ENCODE results near the gene CLBA1.
"Not testable (repeated sequence)": the region's sequence is repeated elsewhere in the genome, so short reads cannot be mapped to it uniquely, and the experiment has no call there.

Gene CLBA1

GRCh38 chr14:105027718-105028117, 42.1 kb downstream of the CLBA1 start:
- H3K4me1 ChIP-seq (ENCODE audit: control extremely low read depth in 1 of 4, control insufficient read depth in 4 of 4, insufficient read depth in 4 of 4, low read length in 3 of 4); H3K4me3 ChIP-seq (ENCODE audit: control insufficient read depth in 1 of 7, extremely low read depth in 1 of 7, insufficient read depth in 4 of 7, low read depth in 2 of 7, low read length in 6 of 7); POLR2A ChIA-PET; H3K27ac ChIP-seq (ENCODE audit: insufficient read depth in 1 of 2, low read depth in 1 of 2, low read length in 2 of 2, poor library complexity in 1 of 2, severe bottlenecking in 2 of 2); DNase-seq; H3K27me3 ChIP-seq (replicated peaks in 2 of 5; ENCODE audit: control insufficient read depth in 4 of 5, insufficient read depth in 5 of 5, low read length in 4 of 5); H3K36me3 ChIP-seq (ENCODE audit: control insufficient read depth in 4 of 4, insufficient read depth in 4 of 4, low read length in 3 of 4); H3K9me3 ChIP-seq (ENCODE audit: control extremely low read depth in 1 of 5, control insufficient read depth in 4 of 5, insufficient read depth in 2 of 5, low read depth in 1 of 5, low read length in 4 of 5): not testable (repeated sequence)
- 83% methylated on average over 2 of the region's 4 CpGs for WGBS (ENCODE audit: insufficient coverage)
- CTCF ChIA-PET: interaction anchor here (0.7 to 2.4 kb wide), 6 partner anchors 14 to 62 kb away, joined by 3 to 10 read pairs (median 3); no protein-coding TSS in a partner anchor

GRCh38 chr14:105028251-105028927, 42.8 kb downstream of the CLBA1 start:
- Histone ChIP-seq H3K36me3 (ENCODE audit: control insufficient read depth in 4 of 4, insufficient read depth in 4 of 4, low read length in 3 of 4) (no peaks in the 10 kb centered on the region), H3K27me3 (replicated peaks in 2 of 5; ENCODE audit: control insufficient read depth in 4 of 5, insufficient read depth in 5 of 5, low read length in 4 of 5) (peaks cover 0 to 2% (median 0%) of the 10 kb centered on the region in 5 experiments), H3K27ac (ENCODE audit: insufficient read depth in 1 of 2, low read depth in 1 of 2, low read length in 2 of 2, poor library complexity in 1 of 2, severe bottlenecking in 2 of 2) (no peak overlapping the region), H3K9me3 (ENCODE audit: control extremely low read depth in 1 of 5, control insufficient read depth in 4 of 5, insufficient read depth in 2 of 5, low read depth in 1 of 5, low read length in 4 of 5) (no peaks in the 10 kb centered on the region), H3K4me1 (ENCODE audit: control extremely low read depth in 1 of 4, control insufficient read depth in 4 of 4, insufficient read depth in 4 of 4, low read length in 3 of 4) (peaks cover 0 to 8% (median under 1%) of the 10 kb centered on the region in 4 experiments), H3K4me3 (ENCODE audit: control insufficient read depth in 1 of 7, extremely low read depth in 1 of 7, insufficient read depth in 4 of 7, low read depth in 2 of 7, low read length in 6 of 7) (no peak overlapping the region)
- 96% methylated on average over 9 of the region's 12 CpGs for WGBS (ENCODE audit: insufficient coverage)
- ChIA-PET CTCF (interaction anchor here (0.6 to 2.4 kb wide), 6 partner anchors 14 to 61 kb away, joined by 3 to 10 read pairs (median 3); no protein-coding TSS in a partner anchor), POLR2A (no interaction called here)
- no peak for DNase-seq

GRCh38 chr14:105029402-105029801, 43.8 kb downstream of the CLBA1 start:
- Histone ChIP-seq H3K27ac (ENCODE audit: insufficient read depth in 1 of 2, low read depth in 1 of 2, low read length in 2 of 2, poor library complexity in 1 of 2, severe bottlenecking in 2 of 2) (no peak overlapping the region), H3K36me3 (ENCODE audit: control insufficient read depth in 4 of 4, insufficient read depth in 4 of 4, low read length in 3 of 4) (no peaks in the 10 kb centered on the region), H3K4me3 (ENCODE audit: control insufficient read depth in 1 of 7, extremely low read depth in 1 of 7, insufficient read depth in 4 of 7, low read depth in 2 of 7, low read length in 6 of 7) (no peak overlapping the region), H3K9me3 (ENCODE audit: control extremely low read depth in 1 of 5, control insufficient read depth in 4 of 5, insufficient read depth in 2 of 5, low read depth in 1 of 5, low read length in 4 of 5) (no peaks in the 10 kb centered on the region), H3K27me3 (replicated peaks in 2 of 5; ENCODE audit: control insufficient read depth in 4 of 5, insufficient read depth in 5 of 5, low read length in 4 of 5) (peaks cover 0 to 5% (median 2%) of the 10 kb centered on the region in 5 experiments), H3K4me1 (ENCODE audit: control extremely low read depth in 1 of 4, control insufficient read depth in 4 of 4, insufficient read depth in 4 of 4, low read length in 3 of 4) (peaks cover 0 to 9% (median under 1%) of the 10 kb centered on the region in 4 experiments)
- CTCF ChIA-PET: interaction anchor here (0.6 to 2.4 kb wide), 2 partner anchors 16 to 90 kb away, joined by 3 to 10 read pairs; no protein-coding TSS in a partner anchor
- 96% methylated on average over 7 of the region's 7 CpGs for WGBS (ENCODE audit: insufficient coverage)
- POLR2A ChIA-PET: no interaction called here
- DNase-seq: no peak

- POLR2A ChIA-PET: no interaction called here
- Histone ChIP-seq H3K27ac (ENCODE audit: insufficient read depth in 1 of 2, low read depth in 1 of 2, low read length in 2 of 2, poor library complexity in 1 of 2, severe bottlenecking in 2 of 2) (no peak overlapping the region), H3K4me1 (ENCODE audit: control extremely low read depth in 1 of 4, control insufficient read depth in 4 of 4, insufficient read depth in 4 of 4, low read length in 3 of 4) (peaks cover 0 to 9% (median under 1%) of the 10 kb centered on the region in 4 experiments), H3K9me3 (ENCODE audit: control extremely low read depth in 1 of 5, control insufficient read depth in 4 of 5, insufficient read depth in 2 of 5, low read depth in 1 of 5, low read length in 4 of 5) (no peaks in the 10 kb centered on the region), H3K4me3 (ENCODE audit: control insufficient read depth in 1 of 7, extremely low read depth in 1 of 7, insufficient read depth in 4 of 7, low read depth in 2 of 7, low read length in 6 of 7) (no peak overlapping the region), H3K36me3 (ENCODE audit: control insufficient read depth in 4 of 4, insufficient read depth in 4 of 4, low read length in 3 of 4) (no peaks in the 10 kb centered on the region), H3K27me3 (replicated peaks in 2 of 5; ENCODE audit: control insufficient read depth in 4 of 5, insufficient read depth in 5 of 5, low read length in 4 of 5) (peaks cover 0 to 5% (median 2%) of the 10 kb centered on the region in 5 experiments)
- CTCF ChIA-PET: interaction anchor here (1.1 to 2.4 kb wide), 2 partner anchors 16 to 30 kb away, joined by 3 to 10 read pairs; no protein-coding TSS in a partner anchor
- WGBS (ENCODE audit: insufficient coverage): no CpG with 5 or more reads among the region's 2 CpGs
- DNase-seq: no peak
These were observed 44.6 kb downstream of the CLBA1 start for GRCh38 chr14:105030194-105030593.

GRCh38 chr14:105030836-105031396, 45.3 kb downstream of the CLBA1 start:
- no peaks in the 10 kb centered on the region for H3K36me3 ChIP-seq (ENCODE audit: control insufficient read depth in 4 of 4, insufficient read depth in 4 of 4, low read length in 3 of 4)
- H3K9me3 ChIP-seq (ENCODE audit: control extremely low read depth in 1 of 5, control insufficient read depth in 4 of 5, insufficient read depth in 2 of 5, low read depth in 1 of 5, low read length in 4 of 5): no peaks in the 10 kb centered on the region
- H3K4me3 ChIP-seq (ENCODE audit: control insufficient read depth in 1 of 7, extremely low read depth in 1 of 7, insufficient read depth in 4 of 7, low read depth in 2 of 7, low read length in 6 of 7): no peak overlapping the region
- H3K27me3 ChIP-seq (replicated peaks in 2 of 5; ENCODE audit: control insufficient read depth in 4 of 5, insufficient read depth in 5 of 5, low read length in 4 of 5): peaks cover 0 to 5% (median 2%) of the 10 kb centered on the region in 5 experiments
- no peak for DNase-seq
- CTCF ChIA-PET: interaction anchor here (0.6 to 1.5 kb wide), 3 partner anchors 13 to 56 kb away, joined by 3 to 4 read pairs (median 3); no protein-coding TSS in a partner anchor
- H3K27ac ChIP-seq (ENCODE audit: insufficient read depth in 1 of 2, low read depth in 1 of 2, low read length in 2 of 2, poor library complexity in 1 of 2, severe bottlenecking in 2 of 2): no peak overlapping the region
- WGBS (ENCODE audit: insufficient coverage): 95% methylated on average over 9 of the region's 9 CpGs
- H3K4me1 ChIP-seq (ENCODE audit: control extremely low read depth in 1 of 4, control insufficient read depth in 4 of 4, insufficient read depth in 4 of 4, low read length in 3 of 4): peaks cover 0 to 9% (median under 1%) of the 10 kb centered on the region in 4 experiments
- POLR2A ChIA-PET: no interaction called here

GRCh38 chr14:105032451-105032901, 46.9 kb downstream of the CLBA1 start:
- H3K36me3 ChIP-seq (ENCODE audit: control insufficient read depth in 4 of 4, insufficient read depth in 4 of 4, low read length in 3 of 4); H3K27ac ChIP-seq (ENCODE audit: insufficient read depth in 1 of 2, low read depth in 1 of 2, low read length in 2 of 2, poor library complexity in 1 of 2, severe bottlenecking in 2 of 2); DNase-seq; H3K9me3 ChIP-seq (ENCODE audit: control extremely low read depth in 1 of 5, control insufficient read depth in 4 of 5, insufficient read depth in 2 of 5, low read depth in 1 of 5, low read length in 4 of 5); H3K4me1 ChIP-seq (ENCODE audit: control extremely low read depth in 1 of 4, control insufficient read depth in 4 of 4, insufficient read depth in 4 of 4, low read length in 3 of 4); H3K27me3 ChIP-seq (replicated peaks in 2 of 5; ENCODE audit: control insufficient read depth in 4 of 5, insufficient read depth in 5 of 5, low read length in 4 of 5); POLR2A ChIA-PET: not testable (repeated sequence)
- CTCF ChIA-PET: interaction anchor here (1.5 kb wide), 1 partner anchor 57 kb away, joined by 4 read pairs; no protein-coding TSS in a partner anchor
- peak overlapping the region in 1 of 7 experiments; percentile 81 for H3K4me3 ChIP-seq (ENCODE audit: control insufficient read depth in 1 of 7, extremely low read depth in 1 of 7, insufficient read depth in 4 of 7, low read depth in 2 of 7, low read length in 6 of 7)
- WGBS (ENCODE audit: insufficient coverage): 100% methylated on average over 4 of the region's 5 CpGs

- H3K4me3 ChIP-seq (ENCODE audit: control insufficient read depth in 1 of 7, extremely low read depth in 1 of 7, insufficient read depth in 4 of 7, low read depth in 2 of 7, low read length in 6 of 7): peak overlapping the region; percentile 48 to 81 (median 62)
- DNase-seq; POLR2A ChIA-PET; H3K36me3 ChIP-seq (ENCODE audit: control insufficient read depth in 4 of 4, insufficient read depth in 4 of 4, low read length in 3 of 4); H3K4me1 ChIP-seq (ENCODE audit: control extremely low read depth in 1 of 4, control insufficient read depth in 4 of 4, insufficient read depth in 4 of 4, low read length in 3 of 4); H3K27ac ChIP-seq (ENCODE audit: insufficient read depth in 1 of 2, low read depth in 1 of 2, low read length in 2 of 2, poor library complexity in 1 of 2, severe bottlenecking in 2 of 2); H3K27me3 ChIP-seq (replicated peaks in 2 of 5; ENCODE audit: control insufficient read depth in 4 of 5, insufficient read depth in 5 of 5, low read length in 4 of 5); H3K9me3 ChIP-seq (ENCODE audit: control extremely low read depth in 1 of 5, control insufficient read depth in 4 of 5, insufficient read depth in 2 of 5, low read depth in 1 of 5, low read length in 4 of 5): not testable (repeated sequence)
- CTCF ChIA-PET: interaction anchor here (0.7 to 1.0 kb wide), 2 partner anchors 10 to 34 kb away, joined by 3 read pairs; no protein-coding TSS in a partner anchor
- WGBS (ENCODE audit: insufficient coverage): under 1% methylated on average over 26 of the region's 45 CpGs
These were observed 47.9 kb downstream of the CLBA1 start for GRCh38 chr14:105033412-105033900.
